SK-N-SH treated with all-trans-retinoic acid at 6 μM for 48 hours (cell line): ENCODE measurements around the gene CKLF.

ENCODE experiments used
- ARNTL ChIP-seq: fragments of 450-650 bp; formaldehyde crosslinking; IDR thresholded peaks from 2 replicates; pipeline ENCODE4 v1.5.0; 2020; ENCODE audit warnings: low read depth, mild to moderate bottlenecking, moderate library complexity, borderline replicate concordance
- BACH2 ChIP-seq: fragments of 250-450 bp; sonication (Bioruptor Pico); IDR thresholded peaks from 2 replicates; pipeline ENCODE4 v1.9.0; 2021; ENCODE audit warnings: mild to moderate bottlenecking, borderline replicate concordance
- CSRNP3 ChIP-seq: fragments of 250-450 bp; sonication (Bioruptor Pico); IDR thresholded peaks from 2 replicates; pipeline ENCODE4 v1.5.1; 2021; ENCODE audit warnings: mild to moderate bottlenecking, moderate library complexity
- ESRRG ChIP-seq: fragments of 250-450 bp; sonication (Bioruptor Pico); IDR thresholded peaks from 2 replicates; pipeline ENCODE4 v1.6.1; 2021; ENCODE audit warnings: mild to moderate bottlenecking
- OSR1 ChIP-seq: fragments of 250-450 bp; sonication (Bioruptor Pico); IDR thresholded peaks from 2 replicates; pipeline ENCODE4 v1.8.0; 2022; ENCODE audit warnings: moderate library complexity, mild to moderate bottlenecking, inconsistent platforms
- PATZ1 ChIP-seq: fragments of 250-450 bp; sonication (Bioruptor Pico); IDR thresholded peaks from 2 replicates; pipeline ENCODE4 v1.8.0; 2020; ENCODE audit warnings: mild to moderate bottlenecking, moderate library complexity, borderline replicate concordance
- POU6F1 ChIP-seq: fragments of 250-450 bp; sonication (Bioruptor Pico); IDR thresholded peaks from 2 replicates; pipeline ENCODE4 v1.8.0; 2021; ENCODE audit warnings: low read depth, mild to moderate bottlenecking, moderate library complexity, borderline replicate concordance
- RARB ChIP-seq: fragments of 250-450 bp; sonication (Bioruptor Pico); IDR thresholded peaks from 2 replicates; pipeline ENCODE4 v1.8.0; 2021; ENCODE audit warnings: mild to moderate bottlenecking, moderate library complexity
- SNAI2 ChIP-seq: fragments of 250-450 bp; sonication (Bioruptor Pico); IDR thresholded peaks from 2 replicates; pipeline ENCODE4 v1.5.0; 2020; ENCODE audit warnings: mild to moderate bottlenecking, moderate library complexity
- ZNF565 ChIP-seq: fragments of 450-650 bp; formaldehyde crosslinking; conservative IDR thresholded peaks from 2 replicates; pipeline ENCODE4 v1.5.0; 2020; ENCODE audit warnings: low read depth, mild to moderate bottlenecking, moderate library complexity

- TF ChIP-seq PATZ1: no peak
- no peak for TF ChIP-seq OSR1
- TF ChIP-seq SNAI2 (CRISPR knock-in tag): no peak
- TF ChIP-seq ZNF565 (CRISPR knock-in tag): no peak
- no peak for TF ChIP-seq ARNTL (CRISPR knock-in tag)
- no peak for TF ChIP-seq ESRRG (CRISPR knock-in tag)
- no peak for TF ChIP-seq BACH2 (CRISPR knock-in tag)
- no peak for TF ChIP-seq CSRNP3 (CRISPR knock-in tag)
- no peak for TF ChIP-seq POU6F1 (CRISPR knock-in tag)
- no peak for TF ChIP-seq RARB
Measured at GRCh38 chr16:66520406-66521170, 31.8 kb upstream of the CKLF start.
